Fibroblast of gingiva (primary cell): ENCODE measurements around the gene PTPN11.
"Not testable (repeated sequence)": the region's sequence is repeated elsewhere in the genome, so short reads cannot be mapped to it uniquely, and the experiment has no call there.

Experiments used
- DNase-seq: peaks from one replicate; pipeline ENCODE4 v3.0.0-alpha.2; 2011; ENCODE audit warnings: low read depth

PTPN11 gene

DNA sequence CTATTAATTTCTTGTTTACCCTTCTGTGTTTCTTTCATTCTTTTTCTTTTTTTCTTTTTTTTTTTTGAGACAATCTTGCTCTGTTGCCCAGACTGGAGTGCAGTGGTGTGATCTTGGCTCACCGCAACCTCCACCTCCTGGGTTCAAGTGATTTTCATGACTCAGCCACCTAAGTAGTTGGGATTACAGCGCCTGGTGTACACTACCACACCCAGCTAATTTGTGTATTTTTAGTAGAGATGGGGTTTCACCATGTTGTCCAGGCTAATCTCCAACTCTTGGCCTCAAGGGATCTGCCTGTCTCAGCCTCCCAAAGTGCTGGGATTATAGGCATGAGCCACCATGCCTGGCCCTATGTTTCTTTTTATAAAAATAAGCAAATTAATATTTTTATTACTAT, 29.4 kb downstream of the PTPN11 start:
- DNase-seq, result peak; percentile 74

DNA sequence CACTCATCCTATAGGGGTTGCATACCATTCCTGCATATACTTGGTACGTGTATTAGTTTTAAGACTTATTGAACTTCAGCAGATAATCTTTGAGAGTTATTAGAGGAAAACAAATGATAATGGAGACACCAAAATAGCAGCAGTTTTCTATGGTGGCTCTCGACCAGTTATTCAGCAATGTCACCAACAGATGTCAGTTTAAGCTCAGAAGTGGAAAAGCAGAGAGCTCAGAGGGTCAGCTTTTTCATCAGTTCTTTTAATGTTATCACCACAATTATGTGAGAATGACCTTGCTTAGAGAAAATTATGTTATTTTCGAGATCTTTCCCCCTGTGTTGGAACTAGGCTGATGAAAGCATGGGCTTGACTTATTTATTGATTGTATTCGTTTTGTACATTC, 32.0 kb downstream of the PTPN11 start:
- DNase-seq, result no peak

DNA sequence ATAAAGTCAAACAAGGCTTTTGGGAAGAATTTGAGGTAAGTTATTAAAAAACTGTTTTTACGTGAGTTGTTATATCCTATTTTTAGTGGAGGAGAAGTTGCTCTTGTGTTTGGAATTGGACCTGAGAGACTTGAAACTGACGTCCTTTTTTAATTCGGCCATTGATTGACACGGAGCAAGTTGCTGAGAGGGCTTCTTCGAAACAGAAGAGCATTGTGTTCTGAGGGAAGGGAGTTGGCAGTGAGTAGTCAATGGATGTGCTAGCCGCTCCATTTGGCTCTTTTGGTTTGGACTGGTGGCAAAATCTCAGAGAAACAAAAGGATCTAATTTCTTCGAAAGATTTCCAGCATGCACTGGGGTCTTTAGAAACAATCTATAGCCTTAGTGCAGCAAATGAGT, 37.3 kb downstream of the PTPN11 start:
- DNase-seq, result no peak

DNA sequence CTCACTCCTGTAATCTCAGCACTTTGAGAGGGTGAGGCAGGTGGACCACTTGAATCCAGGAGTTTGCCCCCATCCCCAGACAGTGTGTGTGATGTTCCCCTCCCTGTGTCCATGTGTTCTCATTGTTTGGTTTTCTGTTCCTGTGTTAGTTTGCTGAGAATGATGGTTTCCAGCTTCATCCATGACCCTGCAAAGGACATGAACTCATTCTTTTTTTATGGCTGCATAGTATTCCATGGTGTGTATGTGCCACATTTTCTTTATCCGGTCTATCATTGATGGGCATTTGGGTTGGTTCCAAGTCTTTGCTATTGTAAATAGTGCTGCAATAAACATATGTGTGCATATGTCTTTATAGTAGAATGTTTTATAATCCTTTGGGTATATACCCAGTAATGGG, 38.4 kb downstream of the PTPN11 start:
- DNase-seq, result not testable (repeated sequence)

DNA sequence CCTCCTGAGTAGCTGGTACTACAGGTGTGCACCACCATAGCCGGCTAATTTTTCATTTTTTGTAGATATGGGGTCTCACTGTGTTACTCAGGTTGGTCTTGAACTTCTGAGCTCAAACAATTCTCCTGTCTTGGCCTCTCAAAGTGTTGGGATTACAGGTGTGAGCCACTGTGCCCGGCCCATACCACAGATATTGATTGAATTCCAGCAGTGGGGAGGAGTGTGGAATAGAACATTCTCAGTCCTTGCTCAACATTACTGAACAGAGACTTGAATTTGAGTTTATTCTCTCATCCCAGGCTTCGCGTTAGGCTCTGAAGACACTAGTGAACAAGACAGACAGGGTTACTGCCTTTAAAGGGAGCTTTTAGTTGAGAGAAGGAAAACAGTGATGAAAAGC, 39.6 kb downstream of the PTPN11 start:
- no peak for DNase-seq

DNA sequence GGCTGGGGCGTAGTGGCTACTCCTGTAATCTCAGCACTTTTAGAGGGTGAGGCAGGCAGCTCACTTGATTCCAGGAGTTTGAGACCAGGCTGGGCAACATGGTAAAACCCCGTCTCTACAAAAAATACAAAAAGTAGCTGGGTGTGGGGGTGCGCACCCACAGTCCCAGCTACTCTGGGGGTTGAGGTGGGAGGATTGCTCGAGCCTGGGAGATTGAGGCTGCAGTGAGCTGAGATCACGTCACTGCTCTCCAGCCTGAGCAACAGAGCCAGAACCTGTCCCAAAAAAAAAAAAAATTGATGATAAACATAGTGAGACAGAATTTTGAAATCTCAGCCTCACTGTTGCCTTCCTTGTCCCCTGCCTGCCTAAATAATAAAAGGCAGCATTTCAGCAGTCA, 40.0 kb downstream of the PTPN11 start:
- no peak for DNase-seq

DNA sequence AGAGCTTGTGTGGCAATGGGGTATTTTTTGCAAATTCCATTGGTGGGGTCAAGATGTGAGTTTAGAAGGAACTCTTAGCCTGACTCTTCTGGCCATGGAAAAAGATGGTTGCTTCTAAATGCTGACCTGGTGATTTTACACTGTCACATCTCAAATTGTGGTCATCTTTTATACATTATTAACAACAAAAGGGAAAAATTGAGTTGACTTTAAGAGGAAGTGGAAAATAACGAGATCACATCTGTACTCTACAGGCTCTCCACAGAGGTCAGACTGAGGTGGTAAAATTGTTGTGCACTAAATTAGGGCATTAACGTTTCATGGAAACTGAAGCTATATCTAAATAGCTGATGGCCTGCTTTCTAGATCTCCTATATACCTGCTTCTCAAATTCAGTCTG, 44.7 kb downstream of the PTPN11 start:
- DNase-seq, result no peak

DNA sequence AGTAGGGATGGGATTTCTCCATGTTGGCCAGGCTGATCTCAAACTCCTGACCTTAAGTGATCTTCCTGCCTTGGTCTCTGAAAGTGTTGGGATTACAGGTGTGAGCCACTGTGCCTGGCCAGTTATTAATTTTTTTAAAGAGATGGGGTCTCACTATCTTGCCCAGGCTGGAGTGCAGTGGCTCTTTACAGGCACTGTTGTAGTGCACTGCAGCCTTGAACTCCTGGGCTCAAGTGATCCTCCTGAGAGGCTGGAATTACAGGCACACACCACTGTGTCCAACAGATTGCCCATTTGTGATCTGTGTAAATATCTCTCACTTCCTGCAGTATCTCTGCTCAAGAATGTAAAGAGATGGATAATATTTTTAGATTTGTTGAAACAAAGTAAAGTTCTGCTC, 45.9 kb downstream of the PTPN11 start:
- no peak for DNase-seq

DNA sequence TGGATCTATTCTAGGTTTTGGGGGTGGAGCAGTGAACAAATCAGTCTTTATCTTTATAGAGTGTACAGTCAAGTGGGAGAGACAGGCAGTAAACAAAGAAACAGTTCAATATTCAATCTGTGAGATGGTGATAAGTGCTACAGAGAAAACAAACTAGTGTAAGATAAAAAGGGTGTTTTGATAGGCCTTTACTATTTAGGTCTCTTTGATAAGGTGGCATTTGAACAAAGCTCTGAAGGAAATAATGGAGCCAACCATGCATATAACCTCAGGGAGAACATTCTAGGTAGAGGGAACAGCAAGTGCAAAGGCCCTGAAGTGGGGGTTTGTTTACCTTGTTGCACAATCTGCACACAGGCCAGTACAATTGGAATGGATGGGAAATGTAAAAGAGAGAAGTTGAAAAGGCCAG, 47.3 kb downstream of the PTPN11 start:
- DNase-seq, result no peak

DNA sequence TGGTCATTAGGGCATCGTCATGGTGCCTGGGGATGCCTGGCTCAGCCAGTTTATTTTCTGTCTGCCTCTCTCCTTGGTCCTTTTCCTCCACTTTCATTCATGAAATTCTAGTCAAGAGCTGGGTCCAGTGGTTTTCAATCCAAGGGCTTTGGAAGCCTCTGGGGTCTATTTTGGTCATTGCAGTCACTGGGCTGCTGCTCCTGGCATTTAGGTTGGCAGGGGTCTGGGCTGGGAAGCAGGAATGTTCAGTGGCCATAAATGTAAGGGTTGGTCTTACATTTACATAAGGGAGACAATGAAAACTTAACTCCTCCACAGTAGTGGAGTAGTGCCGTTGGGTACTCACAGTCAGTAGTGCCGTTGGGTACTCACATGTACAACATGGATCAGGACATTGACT, 48.1 kb downstream of the PTPN11 start:
- DNase-seq, result no peak

DNA sequence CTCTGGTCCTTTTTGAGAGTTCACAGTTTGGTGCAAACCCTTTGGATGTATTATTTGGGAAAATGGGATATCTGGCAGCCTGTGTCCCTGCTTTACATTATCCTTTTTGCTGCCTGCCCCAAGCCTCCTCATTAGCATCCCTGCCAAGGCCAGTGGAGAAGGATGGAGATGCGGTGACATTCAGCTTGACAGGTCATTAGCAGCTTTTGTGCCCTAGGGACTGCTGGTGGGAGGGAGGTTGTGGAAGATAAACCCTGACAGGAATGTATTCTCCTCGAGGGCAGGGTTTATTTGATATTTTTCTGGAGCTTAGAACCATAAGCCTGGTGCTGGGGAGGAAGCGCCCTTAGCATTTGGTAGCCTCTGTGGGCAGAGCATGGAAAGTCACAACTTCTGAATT, 49.3 kb downstream of the PTPN11 start:
- DNase-seq, result no peak

DNA sequence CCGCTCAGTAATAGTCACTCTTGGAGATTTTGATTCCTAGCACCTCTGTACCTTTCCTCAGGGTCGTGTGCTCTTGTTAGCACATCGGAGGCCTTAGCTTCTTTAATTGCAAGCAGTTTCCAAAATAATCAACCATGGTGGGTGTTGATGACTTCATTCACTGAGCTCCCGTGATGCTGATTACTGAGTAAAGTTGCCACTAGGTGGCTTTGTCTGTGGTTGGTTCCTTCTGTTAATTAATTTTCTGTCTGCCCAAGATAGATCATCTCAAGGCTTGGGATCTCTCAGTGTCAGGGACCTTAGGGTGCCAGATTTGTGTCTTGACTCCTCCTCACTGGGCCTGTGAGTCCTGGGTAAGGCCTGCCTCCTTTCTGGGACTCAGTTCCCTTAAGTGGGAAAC, 54.3 kb downstream of the PTPN11 start:
- DNase-seq, result no peak

DNA sequence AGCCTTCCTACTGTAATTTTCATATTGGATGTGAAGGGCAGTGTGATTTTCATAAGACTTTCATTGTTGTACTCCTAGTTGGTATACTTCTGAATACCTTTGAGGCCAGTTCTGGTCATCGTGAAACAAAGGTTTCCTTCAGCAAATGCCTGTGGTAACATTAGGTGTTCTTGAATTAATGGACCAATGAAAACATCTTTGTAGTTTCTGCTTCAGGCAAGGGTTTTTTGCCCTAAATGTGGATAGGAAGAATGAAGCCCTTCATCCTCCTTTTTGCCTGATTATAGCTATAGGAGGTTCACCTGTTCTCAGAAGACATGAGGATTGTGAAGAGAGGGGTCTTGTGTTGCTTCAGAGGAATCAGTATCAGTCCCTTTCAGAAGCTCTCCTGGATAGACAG, 60.7 kb downstream of the PTPN11 start:
- DNase-seq, result no peak

DNA sequence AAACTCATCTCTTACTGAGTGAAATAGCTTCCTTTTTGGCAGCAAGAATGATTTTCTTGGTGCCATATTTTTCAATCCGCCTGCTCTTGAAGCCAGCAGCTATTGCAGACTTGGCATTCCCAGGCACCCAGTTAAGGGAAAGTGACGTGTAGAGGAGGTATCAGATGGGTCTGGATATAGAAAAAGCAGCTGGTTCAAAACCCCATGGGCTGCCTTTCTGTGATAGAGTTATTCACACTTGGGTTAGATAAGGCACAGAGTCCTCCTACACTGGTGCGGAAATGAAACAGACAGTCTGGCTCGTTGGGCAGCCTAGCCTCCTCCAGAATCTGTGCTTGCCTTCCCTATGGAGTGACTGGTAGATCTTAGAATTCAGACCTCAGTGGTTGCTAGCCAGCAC, 62.2 kb downstream of the PTPN11 start:
- DNase-seq, result no peak

DNA sequence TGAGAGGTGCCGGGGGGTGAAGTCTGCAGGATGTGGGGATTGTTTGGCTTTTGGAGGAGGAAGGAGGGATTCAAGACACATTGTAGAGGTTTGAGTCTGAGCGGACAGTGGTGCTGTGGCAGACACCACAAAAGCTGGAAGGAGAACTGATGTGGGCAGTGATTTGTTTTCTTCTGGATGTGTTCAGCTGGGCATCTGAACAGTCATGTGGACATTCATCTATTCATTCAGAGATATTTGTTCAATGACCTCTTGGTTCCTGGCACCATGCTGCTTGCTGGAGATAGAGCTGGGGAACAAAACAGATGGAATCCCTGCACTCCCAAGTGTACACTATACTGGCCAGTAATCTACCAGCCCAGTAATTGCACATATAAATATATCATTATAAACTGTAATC, 64.0 kb downstream of the PTPN11 start:
- DNase-seq, result no peak

DNA sequence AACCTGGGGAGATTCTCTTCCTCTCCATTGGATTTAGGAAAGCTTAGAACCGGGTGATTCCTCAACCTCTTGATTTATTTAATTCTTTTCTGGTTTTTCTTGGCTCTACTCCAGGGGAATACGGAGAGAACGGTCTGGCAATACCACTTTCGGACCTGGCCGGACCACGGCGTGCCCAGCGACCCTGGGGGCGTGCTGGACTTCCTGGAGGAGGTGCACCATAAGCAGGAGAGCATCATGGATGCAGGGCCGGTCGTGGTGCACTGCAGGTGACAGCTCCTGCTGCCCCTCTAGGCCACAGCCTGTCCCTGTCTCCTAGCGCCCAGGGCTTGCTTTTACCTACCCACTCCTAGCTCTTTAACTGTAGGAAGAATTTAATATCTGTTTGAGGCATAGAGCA, 67.6 kb downstream of the PTPN11 start:
- DNase-seq, result no peak

DNA sequence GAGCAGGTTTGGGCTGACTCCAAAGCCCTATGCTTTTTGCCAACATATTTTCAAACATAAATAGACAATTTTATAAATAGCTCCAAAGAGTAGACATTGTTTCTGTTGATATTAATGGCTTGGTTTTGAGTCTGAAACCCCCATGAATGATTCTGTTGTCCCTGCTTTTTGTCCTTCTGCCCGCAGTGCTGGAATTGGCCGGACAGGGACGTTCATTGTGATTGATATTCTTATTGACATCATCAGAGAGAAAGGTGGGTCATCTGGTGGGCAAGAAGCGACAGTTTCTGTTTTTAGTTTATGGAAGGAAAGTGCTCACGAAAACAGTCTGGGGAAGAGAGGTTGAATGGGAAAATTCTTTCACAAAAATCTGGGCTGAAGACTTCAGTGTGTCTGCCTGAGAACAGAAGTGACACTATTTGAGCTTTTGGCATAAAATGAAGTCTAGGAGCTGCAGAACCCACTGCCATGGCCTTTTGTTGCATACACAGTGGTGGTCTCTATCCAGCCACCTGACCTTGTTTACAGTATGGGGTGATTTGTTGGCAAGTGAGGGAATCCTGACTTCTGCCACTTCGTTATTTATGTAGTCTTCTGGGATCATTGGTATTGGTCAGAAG, 69.6 kb downstream of the PTPN11 start:
- no peak for DNase-seq

DNA sequence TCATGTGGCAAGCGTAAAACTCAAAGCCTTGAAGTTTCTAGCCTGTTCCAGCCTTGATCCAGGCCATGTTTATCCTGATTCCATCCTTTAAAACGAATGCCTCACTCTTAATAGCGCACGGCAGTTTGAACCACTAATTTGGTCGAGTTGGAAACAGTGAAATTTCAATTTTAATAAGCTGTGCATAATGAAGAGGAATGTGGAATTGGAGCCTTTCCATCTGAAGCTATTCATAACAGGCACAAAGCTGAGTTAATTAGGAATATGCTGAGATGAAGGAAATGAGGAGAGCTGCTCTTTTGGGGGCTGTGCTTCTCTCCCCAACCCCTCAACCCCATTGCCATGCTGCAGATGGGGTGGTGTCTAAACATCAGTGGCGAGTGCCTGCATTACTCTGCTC, 70.7 kb downstream of the PTPN11 start:
- DNase-seq, result no peak

DNA sequence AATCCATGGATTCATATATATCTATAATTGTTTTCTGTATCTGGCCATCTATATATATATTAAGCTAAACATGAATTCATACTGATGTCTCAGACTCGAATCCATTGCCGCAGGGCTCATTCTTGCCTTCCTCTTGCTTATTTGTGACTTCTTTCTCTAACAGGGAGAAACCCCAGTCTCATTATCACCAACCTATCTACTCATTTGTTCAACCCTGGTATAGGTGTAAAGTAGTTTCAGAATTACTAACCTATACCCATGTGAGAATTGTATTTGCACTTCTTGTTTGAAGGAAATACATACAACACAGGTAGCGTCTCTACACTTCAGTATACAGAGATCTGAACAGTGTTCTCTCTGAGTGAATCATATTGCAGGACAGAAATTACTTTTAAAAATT, 77.7 kb downstream of the PTPN11 start:
- no peak for DNase-seq

DNA sequence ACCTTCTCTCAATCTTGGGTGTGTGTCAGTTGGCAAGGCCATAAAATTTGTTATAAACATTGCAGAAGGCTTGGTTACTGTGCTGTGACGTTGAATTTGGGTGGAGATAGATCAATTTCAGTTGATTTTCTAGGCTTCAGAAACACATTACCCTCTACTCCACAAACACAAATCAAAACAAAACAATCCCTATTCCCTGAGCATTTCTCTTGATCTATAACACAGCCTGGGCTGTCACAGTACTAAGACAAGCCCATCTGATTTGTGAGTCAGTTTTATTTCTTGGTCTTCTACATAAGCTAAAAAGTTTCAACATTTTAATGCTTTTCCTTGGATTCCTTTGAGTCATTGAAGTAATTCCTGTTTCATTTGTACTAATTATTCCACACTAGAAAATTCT, 79.8 kb downstream of the PTPN11 start:
- peak; percentile 2 for DNase-seq

DNA sequence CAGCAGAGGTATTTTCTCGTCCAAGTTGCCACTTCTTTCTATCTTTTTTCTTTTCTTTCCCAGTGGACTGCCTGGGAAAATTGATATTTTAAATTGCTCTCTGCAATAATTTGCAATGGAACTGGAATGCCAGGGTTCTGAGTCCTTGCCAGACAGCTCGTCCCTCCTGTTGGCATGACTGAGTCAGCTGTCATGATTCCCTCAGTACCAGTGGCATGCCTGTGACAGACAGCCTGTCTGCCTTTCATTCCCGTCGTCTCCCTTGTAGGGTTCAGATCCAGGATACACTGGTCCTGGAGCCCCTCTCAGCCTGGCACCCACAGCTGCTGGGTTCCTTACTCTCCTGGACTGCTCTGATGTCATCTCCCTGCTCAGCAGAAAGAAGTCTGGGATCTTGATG, 84.8 kb downstream of the PTPN11 start:
- no peak for DNase-seq

DNA sequence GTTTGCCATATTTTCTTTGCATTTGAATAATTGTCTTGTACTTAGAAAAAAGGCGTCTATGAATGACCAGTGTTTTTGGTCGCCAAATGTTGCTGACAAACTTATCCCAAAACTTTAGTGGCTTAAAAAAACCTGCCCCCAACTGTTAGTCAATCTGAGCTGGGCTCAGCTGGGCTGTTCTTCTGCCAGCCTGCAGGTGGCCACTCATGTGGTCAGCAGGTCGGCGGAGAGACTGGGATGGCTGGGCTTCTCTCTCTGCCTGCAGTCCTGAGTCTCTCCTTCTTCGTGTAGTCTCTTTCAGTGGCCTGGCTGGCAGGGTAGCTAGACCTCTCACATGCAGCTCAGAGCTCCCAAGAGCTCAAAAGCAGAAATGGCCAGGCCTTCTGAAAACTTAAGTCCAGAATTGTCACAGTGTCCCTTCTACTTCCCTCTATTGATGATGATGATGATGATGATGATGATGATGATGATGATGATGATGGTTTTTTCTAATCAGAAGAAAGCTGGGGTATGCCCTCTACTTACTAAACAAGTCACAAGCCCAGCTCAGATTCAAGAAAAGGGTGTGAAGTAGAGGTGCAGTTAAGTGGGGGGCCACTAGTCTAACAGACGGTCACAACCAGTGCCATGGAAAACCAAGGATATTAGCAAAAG, 87.9 kb downstream of the PTPN11 start:
- no peak for DNase-seq

DNA sequence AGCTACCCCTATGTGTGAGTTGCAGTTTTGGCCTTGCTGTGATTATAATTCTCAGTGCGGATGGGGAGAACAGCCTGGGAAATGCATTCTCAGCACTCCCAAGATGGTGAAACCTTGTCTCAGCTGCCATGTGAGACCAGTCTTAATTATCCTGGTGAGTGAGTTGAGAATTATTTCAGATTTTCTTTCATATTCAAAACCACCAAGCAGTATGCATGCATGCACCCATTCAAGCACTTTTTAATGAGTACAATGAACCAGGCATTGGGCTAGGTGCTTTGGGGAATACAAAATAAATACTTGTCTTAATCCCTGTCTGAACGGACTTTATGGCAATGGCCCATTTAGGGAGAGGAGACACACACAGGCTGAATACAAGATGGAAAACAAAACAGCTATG, 94.7 kb downstream of the PTPN11 start:
- no peak for DNase-seq

DNA sequence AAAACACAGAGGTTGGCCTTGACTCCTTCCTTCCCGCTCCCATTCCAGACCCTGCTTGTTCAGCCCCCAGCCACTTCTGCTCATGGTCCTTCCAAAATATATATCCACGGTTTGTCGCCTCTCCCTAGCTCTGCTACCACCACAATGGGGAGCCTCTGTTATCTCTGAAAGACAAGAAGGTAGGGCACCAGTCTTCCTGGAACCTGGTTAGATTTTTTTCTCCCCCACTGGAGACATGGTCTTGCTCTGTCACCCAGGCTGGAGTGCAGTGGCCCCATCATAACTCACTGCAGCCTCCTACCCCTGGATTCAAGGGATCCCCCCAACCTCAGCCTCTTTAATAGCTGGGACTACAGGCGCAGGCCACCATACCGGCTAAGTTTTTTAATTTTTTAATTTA, 95.7 kb downstream of the PTPN11 start:
- DNase-seq, result no peak
